GM21576 (cell line): ENCODE results near the gene FBXL2.
A peak's percentile ranks its signal among the peaks of the same experiment; 100 is the strongest.
"Not testable (repeated sequence)": the region's sequence is repeated elsewhere in the genome, so short reads cannot be mapped to it uniquely, and the experiment has no call there.

Experiments used
- ATAC-seq: cut with Tn5 transposase; IDR thresholded peaks from one replicate; pipeline ENCODE4 v1.9.1; 2021; ENCODE audit warnings: mild to moderate bottlenecking, moderate library complexity; ENCODE audit not compliant: unreplicated experiment

Gene FBXL2

GRCh38 chr3:33383951-33384350 is 106.7 kb downstream of the FBXL2 start:
- no peak for ATAC-seq

DNA sequence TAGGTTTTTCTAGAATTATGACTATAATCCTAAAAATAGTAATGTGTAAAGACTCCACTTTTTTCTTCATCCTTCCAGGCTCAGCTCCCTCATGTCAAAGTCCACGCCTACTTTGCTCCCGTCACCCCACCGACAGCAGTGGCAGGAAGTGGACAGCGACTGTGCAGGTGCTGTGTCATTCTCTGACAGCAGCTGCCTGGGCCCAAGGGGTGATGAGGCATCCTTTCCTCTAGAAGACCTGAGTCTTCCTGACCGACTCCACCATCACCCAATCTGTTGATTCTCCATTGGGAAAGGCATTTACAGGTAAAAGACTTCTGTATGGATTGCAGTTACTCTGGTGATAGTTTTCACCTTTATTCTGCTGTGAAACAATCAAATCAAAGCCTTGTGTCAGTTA is 108.2 kb downstream of the FBXL2 start:
- no peak for ATAC-seq

DNA sequence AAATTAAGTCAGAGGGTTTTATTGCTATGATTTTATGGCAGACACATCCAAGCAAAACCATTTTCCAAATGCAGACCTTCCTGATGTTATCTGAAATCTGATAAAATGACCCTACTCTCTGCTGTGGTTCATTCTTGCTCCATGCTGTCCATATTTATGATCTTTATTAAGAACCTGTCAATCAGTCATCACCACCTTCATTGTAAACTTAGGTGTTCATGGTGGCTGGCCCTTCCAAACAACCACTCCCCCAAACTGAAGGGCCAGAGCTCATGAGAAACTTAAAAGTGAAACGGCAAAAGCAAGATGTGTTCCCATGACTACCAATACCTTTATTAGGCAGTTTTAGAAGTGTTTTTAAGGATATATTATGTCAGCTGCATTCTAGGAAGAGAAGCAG is 109.4 kb downstream of the FBXL2 start:
- ATAC-seq: no peak

DNA sequence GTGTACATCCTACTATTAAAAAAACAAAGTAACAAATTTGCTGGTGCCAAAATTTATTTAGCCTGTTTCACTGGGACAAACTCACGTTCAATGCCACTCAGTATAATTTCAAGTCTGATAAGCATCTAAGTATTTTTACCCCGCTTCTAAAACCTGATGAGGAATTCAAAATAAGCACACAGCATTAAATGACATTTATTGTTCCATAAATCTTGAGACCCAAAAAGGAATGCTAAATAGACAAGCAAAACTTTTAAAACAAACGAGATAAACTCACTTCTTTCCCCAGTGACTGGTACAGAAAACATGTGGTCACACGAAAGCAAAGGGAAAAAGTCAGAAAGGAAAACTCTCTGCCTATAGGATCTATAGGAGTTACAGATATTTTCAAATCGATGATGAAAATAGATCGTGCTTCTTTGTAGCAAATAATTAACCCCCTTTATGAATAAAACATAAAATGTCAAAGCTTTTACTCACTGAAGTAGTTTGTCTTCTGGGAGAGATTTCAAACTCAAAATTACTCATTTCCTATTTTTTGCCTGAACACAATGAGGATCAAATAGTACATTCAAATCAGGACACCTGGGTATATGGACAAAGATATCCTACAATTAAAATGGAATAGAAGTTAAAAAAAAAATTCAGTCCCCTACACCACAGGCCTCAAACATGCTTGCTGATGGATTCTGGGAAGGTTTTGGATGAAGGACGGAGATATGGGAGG is 111.3 kb downstream of the FBXL2 start:
- ATAC-seq: no peak

GRCh38 chr3:33389908-33390307 is 112.7 kb downstream of the FBXL2 start:
- ATAC-seq: no peak

GRCh38 chr3:33391255-33391995 is 114.2 kb downstream of the FBXL2 start:
- ATAC-seq: no peak

DNA sequence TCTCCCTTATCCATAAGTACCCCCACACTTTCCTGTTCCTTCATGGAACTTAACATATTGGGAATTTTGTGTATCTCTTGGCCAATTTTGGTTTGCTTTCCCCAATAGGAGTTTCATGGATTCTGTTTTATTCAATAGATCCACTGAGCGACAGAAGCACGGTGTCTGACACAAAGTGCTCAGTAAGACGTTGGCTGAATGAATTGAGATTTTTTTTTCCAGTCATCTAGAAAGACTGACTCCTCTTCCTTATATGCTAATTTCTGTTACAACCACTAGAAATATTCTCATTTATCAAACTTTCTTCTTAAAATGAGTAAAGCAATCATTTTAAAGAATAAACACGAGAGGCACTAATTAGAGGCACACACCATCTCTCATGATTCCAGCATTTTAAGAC is 114.9 kb downstream of the FBXL2 start:
- ATAC-seq: no peak

GRCh38 chr3:33392703-33393125 is 115.5 kb downstream of the FBXL2 start:
- no peak for ATAC-seq

- no peak for ATAC-seq
These were observed 117.3 kb downstream of the FBXL2 start for GRCh38 chr3:33394403-33395054.

DNA sequence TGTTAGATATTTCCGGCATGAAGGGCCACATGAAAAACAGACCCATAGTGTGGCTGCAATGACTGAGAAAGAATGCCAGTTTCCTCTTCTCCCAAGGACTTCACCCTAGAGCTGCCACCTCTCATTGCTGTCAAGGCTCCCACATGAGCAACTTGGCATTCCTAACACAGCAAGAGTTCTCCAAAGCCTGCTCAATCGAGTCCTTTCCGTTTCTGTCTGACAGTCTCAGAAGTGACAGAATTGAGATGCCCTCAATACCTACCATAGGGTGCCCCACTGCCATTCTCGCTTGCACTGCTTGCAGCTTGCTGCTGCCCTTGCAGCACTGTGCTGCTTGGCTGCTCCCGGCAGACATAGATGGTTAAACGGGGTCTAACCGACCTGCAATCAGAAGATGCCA is 118.7 kb downstream of the FBXL2 start:
- no peak for ATAC-seq

DNA sequence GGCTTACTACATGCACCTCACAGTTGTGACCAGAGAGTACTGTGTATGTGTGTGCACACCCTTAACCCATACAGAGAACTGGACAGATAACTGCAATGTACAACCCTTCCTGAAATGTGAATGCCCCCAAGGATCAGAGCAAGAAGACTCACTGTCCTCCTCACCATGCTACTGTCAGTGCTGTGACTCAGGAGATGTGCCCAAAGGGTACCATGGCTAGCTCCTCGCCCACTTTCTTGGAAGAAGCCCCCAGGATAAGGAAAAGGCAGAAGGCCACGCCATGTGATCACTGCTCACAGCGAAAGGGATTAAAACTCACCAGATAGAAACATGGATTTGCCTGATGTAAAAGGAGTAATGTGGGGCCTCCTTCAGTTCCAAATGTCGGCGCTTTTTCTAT is 121.2 kb downstream of the FBXL2 start:
- no peak for ATAC-seq

- no peak for ATAC-seq
These were observed 124.5 kb downstream of the FBXL2 start for GRCh38 chr3:33401781-33402180.

DNA sequence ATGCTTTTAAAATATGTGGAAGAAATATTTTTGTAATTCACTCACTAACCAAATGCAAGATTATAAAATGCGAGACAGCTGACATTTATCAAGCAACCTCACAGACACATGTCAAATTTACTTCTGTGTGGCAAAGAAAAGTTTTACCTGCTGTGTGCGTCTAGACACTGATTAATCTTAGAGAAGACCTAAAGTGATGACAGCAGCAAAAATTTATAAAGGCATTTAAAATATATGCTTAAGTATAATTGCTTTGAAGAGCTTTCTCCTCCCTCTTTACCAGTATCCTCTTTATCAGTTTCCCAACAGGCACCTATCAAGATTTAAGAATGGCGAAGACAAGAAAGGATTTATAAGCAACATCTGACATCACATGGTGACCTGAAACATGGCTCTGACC is 125.7 kb downstream of the FBXL2 start:
- ATAC-seq: no peak

GRCh38 chr3:33403756-33404155 is 126.5 kb downstream of the FBXL2 start:
- ATAC-seq: no peak

GRCh38 chr3:33410816-33411215 is 133.6 kb downstream of the FBXL2 start:
- ATAC-seq: not testable (repeated sequence)

DNA sequence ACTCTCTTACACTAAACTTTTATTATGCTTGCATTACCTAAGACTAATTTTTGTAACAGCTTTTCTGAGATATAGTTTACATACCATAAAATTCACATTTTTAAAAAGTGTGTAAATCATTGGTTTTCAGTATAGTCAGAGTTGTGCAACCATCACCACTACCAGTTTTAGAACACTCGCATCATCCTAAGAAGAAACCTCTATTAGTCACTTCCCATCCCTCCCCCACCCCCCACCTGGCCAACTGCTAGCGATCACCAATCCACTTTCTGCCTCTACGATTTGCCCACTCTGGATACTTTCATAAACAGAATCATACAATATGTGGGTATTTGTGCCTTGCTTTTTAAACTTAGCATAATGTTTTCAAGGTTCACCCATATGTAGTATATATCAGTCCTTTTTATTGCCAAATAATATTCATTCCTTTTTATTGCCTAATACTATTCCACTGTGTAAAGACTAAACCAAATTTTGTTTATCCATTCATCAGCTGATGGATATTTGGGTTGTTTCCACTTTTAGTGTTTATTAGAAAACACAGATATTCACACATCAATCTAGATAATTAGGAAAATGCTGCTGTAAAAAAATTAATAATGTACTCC is 139.9 kb downstream of the FBXL2 start:
- no peak for ATAC-seq

GRCh38 chr3:33419948-33420347 is 142.7 kb downstream of the FBXL2 start:
- peak; percentile 73 for ATAC-seq

DNA sequence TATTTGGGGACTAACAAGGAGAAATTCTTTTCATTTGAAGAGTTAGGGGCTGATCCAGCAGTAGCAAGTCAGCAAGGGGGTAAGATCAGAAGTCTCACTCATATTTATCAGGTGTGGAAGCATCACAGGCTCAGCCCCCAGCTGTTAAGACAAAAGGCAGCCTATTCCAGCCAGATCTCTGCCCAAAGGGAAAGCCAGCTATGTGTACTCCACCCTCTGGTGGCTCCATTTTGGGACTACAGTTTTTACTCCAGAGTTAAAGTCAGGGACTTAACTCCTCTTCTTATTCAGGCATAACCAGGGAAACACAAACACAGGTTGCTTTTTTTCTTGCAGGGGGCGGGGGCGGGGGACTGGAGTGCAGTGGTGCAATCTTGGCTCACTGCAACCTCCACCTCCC is 143.7 kb downstream of the FBXL2 start:
- no peak for ATAC-seq

DNA sequence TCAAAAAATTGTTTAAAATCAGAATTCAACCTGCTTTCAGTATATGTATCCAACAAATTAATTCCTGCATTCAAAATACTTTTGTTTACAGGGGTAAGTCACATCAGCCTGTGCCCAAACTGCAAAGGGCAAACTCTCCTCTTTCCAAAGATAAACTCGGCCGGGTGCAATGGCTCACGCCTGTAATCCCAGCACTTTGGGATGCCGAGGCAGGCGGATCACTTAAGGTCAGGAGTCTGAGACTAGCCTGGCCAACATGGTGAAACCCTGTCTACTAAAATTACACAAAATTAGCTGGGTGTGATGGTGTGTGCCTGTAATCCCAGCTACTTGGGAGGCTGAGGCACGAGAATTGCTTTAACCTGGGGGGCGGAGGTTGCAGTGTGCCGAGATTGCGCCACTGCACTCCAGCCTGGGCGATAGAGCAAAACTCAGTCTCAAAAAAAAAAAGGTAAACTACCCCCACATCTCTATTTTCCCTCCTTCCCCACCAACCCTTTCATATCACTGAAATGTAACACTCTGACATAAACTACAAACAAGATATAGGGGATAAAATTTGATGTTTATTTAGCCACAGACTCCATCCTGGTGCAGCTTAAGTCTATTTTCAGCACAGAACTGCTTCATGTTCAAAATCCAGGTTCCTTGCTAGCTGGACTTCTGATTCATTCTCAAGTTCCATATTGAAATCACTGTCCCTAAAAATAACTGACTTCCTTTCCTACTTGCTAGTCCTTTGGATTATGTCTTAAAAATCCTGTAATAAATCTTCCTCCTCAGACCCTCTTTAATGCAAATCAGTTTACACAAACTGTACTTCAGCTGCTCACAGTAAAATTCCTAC is 147.6 kb downstream of the FBXL2 start:
- no peak for ATAC-seq

- no peak for ATAC-seq
These were observed 148.2 kb downstream of the FBXL2 start for GRCh38 chr3:33425453-33425852.

GRCh38 chr3:33426068-33426467 is 148.8 kb downstream of the FBXL2 start:
- no peak for ATAC-seq
